ENCODE results near the gene PHF14.

DNA sequence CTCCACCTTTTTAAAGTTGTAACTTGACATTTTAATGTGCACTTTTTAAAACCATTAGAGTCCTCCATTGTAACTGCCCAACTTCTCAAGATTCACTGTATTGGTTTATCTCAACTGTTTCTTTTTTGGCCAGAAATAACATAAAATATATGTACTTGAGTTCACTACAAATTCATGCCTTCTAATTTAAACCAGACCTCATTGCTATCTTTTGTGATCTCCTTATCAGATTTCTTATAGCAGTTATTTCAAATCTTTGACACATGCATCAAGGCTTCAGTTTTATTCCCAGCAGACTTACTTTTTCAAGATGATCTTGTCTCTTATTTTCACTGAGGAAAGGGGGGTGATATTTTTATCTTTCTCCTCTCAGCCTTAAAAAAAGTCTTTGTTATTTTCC lies 154.3 kb downstream of the PHF14 start:
- TF ChIP-seq CTCF (IDR thresholded peaks at IDR 0.05; ENCODE audit: extremely low read depth in 1 of 2, insufficient read depth in 1 of 2, low read depth in 1 of 2, low read length in 2 of 2) (no peak), POLR2A (IDR thresholded peaks at IDR 0.05; ENCODE audit: low read depth, low read length) (no peak), POLR2AphosphoS5 (IDR thresholded peaks at IDR 0.05; ENCODE audit: insufficient read depth, low read depth, low read length) (no peak)
